SU-DHL-6 (cell line): ENCODE results near the gene SLC17A8.

Experiments used
- H2AFZ ChIP-seq: fragments of 200-600 bp; sonication (generic); 2 replicates; pipeline ENCODE4 v1.6.1; 2014; ENCODE audit warnings: low read depth, mild to moderate bottlenecking, moderate library complexity, mixed read lengths, antibody characterized with exemption, low read length; ENCODE audit not compliant: severe bottlenecking
- H3F3A ChIP-seq: fragments of 200-600 bp; shearing (Covaris generic); 2 replicates; pipeline ENCODE4 v1.6.0; 2016; ENCODE audit warnings: antibody characterized with exemption, mild to moderate bottlenecking; ENCODE audit not compliant: insufficient read depth
- H3K27ac ChIP-seq: fragments of 200-600 bp; sonication (generic); 2 replicates; pipeline ENCODE4 v1.5.1; 2016; ENCODE audit warnings: low read depth, mild to moderate bottlenecking, low read length, moderate library complexity, mixed read lengths
- H3K27me3 ChIP-seq: fragments of 200-600 bp; sonication (generic), shearing (Covaris generic); 2 replicates; pipeline ENCODE4 v1.6.0; 2014; ENCODE audit warnings: mild to moderate bottlenecking, low read length
- H3K36me3 ChIP-seq: fragments of 200-600 bp; sonication (generic); 2 replicates; pipeline ENCODE4 v1.6.1; 2014; ENCODE audit warnings: mild to moderate bottlenecking, low read length, mixed read lengths
- H3K4me2 ChIP-seq: fragments of 300-600, 200-600 bp; shearing (Covaris generic), sonication (generic); 2 replicates; pipeline ENCODE4 v1.6.0; 2014; ENCODE audit warnings: low read length, low read depth, mild to moderate bottlenecking; ENCODE audit not compliant: poor library complexity, severe bottlenecking
- H3K4me3 ChIP-seq: fragments of 200-600 bp; sonication (generic); 2 replicates; pipeline ENCODE4 v1.5.1; 2014; ENCODE audit warnings: antibody characterized with exemption, low read length, mild to moderate bottlenecking, mixed read lengths; ENCODE audit not compliant: insufficient read depth, poor library complexity, severe bottlenecking
- H3K79me2 ChIP-seq: fragments of 200-600 bp; sonication (generic); 2 replicates; pipeline ENCODE4 v1.6.1; 2014; ENCODE audit warnings: mild to moderate bottlenecking, low read length, moderate library complexity; ENCODE audit not compliant: insufficient read depth
- H3K9ac ChIP-seq: fragments of 200-600 bp; sonication (generic); 2 replicates; pipeline ENCODE4 v1.7.0; 2014; ENCODE audit warnings: mild to moderate bottlenecking, low read length
- H3K9me2 ChIP-seq: fragments of 200-600 bp; sonication (generic); replicated peaks from 2 replicates; pipeline ENCODE4 v1.6.1; 2014; ENCODE audit warnings: low read length; ENCODE audit not compliant: insufficient read depth
- H3K9me3 ChIP-seq: fragments of 200-600 bp; sonication (generic); 2 replicates; pipeline ENCODE4 v1.6.1; 2014; ENCODE audit warnings: low read length, mixed read lengths; ENCODE audit not compliant: insufficient read depth
- H4K20me1 ChIP-seq: fragments of 200-600 bp; sonication (generic); 2 replicates; pipeline ENCODE4 v1.6.1; 2014; ENCODE audit warnings: low read depth, mild to moderate bottlenecking, antibody characterized with exemption, low read length, moderate library complexity, mixed read lengths
- EZH2phosphoT487 ChIP-seq: fragments of 200-600 bp; sonication (generic), shearing (Covaris generic); conservative IDR thresholded peaks from 2 replicates; pipeline ENCODE4 v1.6.1; 2018; ENCODE audit warnings: mild to moderate bottlenecking, antibody characterized with exemption, low read length, moderate library complexity, mixed read lengths
- TF ChIP-seq, protein P1 (sequence below): fragments of 200-600 bp; sonication (generic); IDR thresholded peaks from one replicate; pipeline ENCODE4 v1.5.1; 2017; ENCODE audit warnings: antibody characterized with exemption, mild to moderate bottlenecking, low read length, moderate library complexity; ENCODE audit not compliant: insufficient read depth, poor library complexity, severe bottlenecking

SLC17A8 gene

DNA sequence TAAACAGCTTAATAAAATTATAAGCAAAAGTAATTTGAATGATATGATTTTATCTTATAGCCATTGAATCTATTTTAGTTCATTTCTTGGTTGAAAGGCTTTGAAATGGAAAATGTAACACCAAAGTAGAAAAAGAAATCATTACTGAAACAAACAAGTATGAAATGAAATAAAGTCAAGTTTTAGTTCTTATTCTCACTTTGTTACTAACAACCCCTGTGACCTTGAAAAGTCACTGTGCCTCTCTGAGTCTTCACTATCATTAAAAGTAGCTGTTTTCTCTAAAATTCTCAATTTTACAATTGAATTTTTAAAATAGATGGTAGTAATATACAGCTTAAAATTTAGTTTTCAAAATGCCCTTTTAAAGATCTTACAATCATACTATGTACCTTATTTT is 32.4 kb upstream of the SLC17A8 start:
- Histone ChIP-seq H3K4me2 (no peak overlapping the region), H3K36me3 (peaks cover 28% of the 10 kb centered on the region; the same call in 1 of the 2 replicates), H3K79me2 (no peaks in the 10 kb centered on the region), H3F3A (no peaks in the 10 kb centered on the region), H3K27me3 (no peaks in the 10 kb centered on the region), H3K9ac (no peak overlapping the region), H4K20me1 (no peaks in the 10 kb centered on the region), H3K9me2 (no peaks in the 10 kb centered on the region), H3K27ac (no peak overlapping the region), H2AFZ (no peak overlapping the region), H3K9me3 (no peaks in the 10 kb centered on the region), H3K4me3 (no peak overlapping the region)
- TF ChIP-seq, protein P1, sequence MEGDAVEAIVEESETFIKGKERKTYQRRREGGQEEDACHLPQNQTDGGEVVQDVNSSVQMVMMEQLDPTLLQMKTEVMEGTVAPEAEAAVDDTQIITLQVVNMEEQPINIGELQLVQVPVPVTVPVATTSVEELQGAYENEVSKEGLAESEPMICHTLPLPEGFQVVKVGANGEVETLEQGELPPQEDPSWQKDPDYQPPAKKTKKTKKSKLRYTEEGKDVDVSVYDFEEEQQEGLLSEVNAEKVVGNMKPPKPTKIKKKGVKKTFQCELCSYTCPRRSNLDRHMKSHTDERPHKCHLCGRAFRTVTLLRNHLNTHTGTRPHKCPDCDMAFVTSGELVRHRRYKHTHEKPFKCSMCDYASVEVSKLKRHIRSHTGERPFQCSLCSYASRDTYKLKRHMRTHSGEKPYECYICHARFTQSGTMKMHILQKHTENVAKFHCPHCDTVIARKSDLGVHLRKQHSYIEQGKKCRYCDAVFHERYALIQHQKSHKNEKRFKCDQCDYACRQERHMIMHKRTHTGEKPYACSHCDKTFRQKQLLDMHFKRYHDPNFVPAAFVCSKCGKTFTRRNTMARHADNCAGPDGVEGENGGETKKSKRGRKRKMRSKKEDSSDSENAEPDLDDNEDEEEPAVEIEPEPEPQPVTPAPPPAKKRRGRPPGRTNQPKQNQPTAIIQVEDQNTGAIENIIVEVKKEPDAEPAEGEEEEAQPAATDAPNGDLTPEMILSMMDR: no peak

DNA sequence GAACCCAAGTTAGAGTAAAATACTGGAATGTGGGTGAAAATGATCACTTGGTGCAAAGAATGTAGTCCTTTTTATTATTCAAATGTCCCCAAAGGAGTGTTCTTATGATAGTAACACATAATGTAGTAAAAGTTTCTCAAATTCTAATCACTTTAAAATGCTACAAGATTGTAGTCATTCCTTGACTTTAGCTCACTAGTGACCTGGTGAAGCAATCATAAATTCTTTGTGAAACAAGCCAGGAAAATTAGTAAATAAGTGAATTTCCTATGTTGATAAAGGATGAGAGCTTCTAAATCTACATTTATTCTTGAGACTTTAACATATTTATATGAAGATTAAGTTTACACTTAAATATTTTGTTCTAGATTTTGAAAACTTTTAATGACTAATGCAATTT is 30.7 kb upstream of the SLC17A8 start:
- no peaks in the 10 kb centered on the region for H3K9me2 ChIP-seq
- H3K9ac ChIP-seq: no peak overlapping the region
- no peaks in the 10 kb centered on the region for H3K27me3 ChIP-seq
- no peak overlapping the region for H3K4me2 ChIP-seq
- H3K79me2 ChIP-seq: no peaks in the 10 kb centered on the region
- no peaks in the 10 kb centered on the region for H3F3A ChIP-seq
- H3K27ac ChIP-seq: no peak overlapping the region
- H3K36me3 ChIP-seq: peaks cover 30% of the 10 kb centered on the region; the same call in 1 of the 2 replicates
- TF ChIP-seq EZH2phosphoT487: no peak
- TF ChIP-seq, protein P1: no peak
- H3K4me3 ChIP-seq: no peak overlapping the region
- no peaks in the 10 kb centered on the region for H3K9me3 ChIP-seq
- no peak overlapping the region for H2AFZ ChIP-seq
- no peaks in the 10 kb centered on the region for H4K20me1 ChIP-seq

DNA sequence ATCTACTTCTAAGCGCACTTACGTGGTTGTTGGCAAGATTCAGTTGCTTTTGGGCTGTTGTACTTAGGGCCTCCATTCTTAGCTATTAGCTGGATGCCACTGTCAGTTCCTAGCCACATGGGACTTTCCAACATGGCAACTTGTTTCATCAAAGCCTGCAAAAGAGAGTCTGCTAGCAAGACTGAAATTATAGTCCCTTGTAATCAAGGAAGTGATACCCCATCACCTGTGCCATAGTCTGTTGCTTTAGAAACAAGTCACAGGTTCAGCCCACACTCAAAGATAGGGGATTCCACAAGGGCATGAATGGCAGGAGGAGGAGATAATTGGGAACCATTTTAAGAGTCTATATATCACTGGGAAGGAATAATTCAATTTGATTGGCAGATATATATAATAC is 27.1 kb upstream of the SLC17A8 start:
- Histone ChIP-seq H3K9me3 (no peaks in the 10 kb centered on the region), H3K27ac (no peak overlapping the region), H3K4me3 (no peak overlapping the region), H3K27me3 (no peaks in the 10 kb centered on the region), H3K36me3 (peaks cover 17% of the 10 kb centered on the region; the same call in 1 of the 2 replicates), H2AFZ (no peak overlapping the region), H3K79me2 (no peaks in the 10 kb centered on the region), H3K4me2 (no peak overlapping the region), H3K9ac (no peak overlapping the region), H3K9me2 (no peaks in the 10 kb centered on the region), H4K20me1 (no peaks in the 10 kb centered on the region), H3F3A (no peaks in the 10 kb centered on the region)
- TF ChIP-seq EZH2phosphoT487: no peak
- TF ChIP-seq, protein P1: no peak
